Measurements from ENCODE around the gene GRM5.
A peak's percentile ranks its signal among the peaks of the same experiment; 100 is the strongest.

The GRM5 gene

DNA sequence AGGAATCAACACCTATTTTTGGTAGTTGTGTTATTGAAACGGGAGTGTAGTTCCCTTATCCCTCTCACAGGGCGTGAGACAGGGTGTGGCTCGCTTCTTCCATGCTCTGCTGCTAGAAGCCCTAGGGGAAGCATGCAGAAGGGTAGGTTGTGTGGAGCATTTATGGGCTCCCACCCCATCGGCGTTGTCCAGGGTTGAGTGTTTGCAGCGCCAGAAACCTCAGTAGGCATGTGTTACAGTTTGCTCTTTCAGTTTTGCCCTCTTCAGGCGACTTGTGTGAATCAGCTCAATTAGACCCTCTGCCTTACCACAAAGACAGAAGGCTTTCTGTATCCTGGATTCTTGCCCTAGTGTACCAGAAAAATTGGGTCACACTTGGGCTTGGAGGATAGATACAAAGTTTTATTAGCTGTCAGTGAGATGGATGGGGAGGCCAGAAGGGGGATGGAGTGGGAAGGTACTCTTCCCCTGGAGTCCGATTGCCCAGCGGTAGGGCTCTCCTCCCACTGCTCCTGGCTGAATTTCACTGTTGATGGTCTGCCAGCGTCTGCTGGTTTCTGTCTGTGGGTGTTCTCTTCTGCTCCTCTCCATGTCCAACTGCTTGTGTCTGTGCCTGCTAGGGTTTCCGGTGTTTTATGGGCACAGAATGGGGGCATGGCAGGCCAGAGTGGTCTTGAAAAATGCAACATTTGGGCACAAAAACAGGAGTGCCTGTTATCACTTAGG lies 369.9 kb downstream of the GRM5 start:
- no peak overlapping the region for H3K27ac ChIP-seq
- TF ChIP-seq ZFX (IDR thresholded peaks at IDR 0.05; ENCODE audit: borderline replicate concordance) (no peak), CTCF (IDR thresholded peaks at IDR 0.05) (no peak)

GRCh38 chr11:88692306-88693086 lies 373.3 kb downstream of the GRM5 start:
- H3K27ac ChIP-seq, result no peak overlapping the region
- TF ChIP-seq CTCF (IDR thresholded peaks at IDR 0.05), result no peak

GRCh38 chr11:88689548-88690240 lies 376.1 kb downstream of the GRM5 start:
- no peak for TF ChIP-seq CTCF (IDR thresholded peaks at IDR 0.05)
- no peak for TF ChIP-seq ZFX (IDR thresholded peaks at IDR 0.05; ENCODE audit: borderline replicate concordance)
- H3K27ac ChIP-seq, result peak overlapping the region; percentile 78

GRCh38 chr11:88683024-88683423 lies 382.8 kb downstream of the GRM5 start:
- no peak overlapping the region for H3K27ac ChIP-seq
- TF ChIP-seq CTCF (IDR thresholded peaks at IDR 0.05) (no peak), ZFX (IDR thresholded peaks at IDR 0.05; ENCODE audit: borderline replicate concordance) (no peak)

DNA sequence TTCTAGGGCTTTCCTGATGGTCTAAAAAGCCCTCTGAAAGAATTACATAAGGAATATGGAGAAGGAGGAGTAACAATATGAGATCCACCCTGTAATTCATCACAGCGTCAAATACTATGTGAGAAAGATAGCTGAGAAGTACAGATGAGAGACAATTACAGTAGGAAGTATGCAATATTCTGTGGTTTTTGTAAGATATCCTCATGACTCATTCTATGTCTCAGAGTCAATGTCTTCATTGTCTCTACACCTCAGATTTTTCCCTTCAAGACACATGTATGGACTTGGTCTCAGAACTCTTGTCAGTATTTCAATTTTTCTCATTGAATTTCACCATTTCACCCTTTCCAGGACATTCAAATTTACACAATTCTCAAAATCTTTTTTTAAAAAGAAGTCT lies 385.0 kb downstream of the GRM5 start:
- H3K27ac ChIP-seq, result no peak overlapping the region
- TF ChIP-seq CTCF (IDR thresholded peaks at IDR 0.05) (no peak), ZFX (IDR thresholded peaks at IDR 0.05; ENCODE audit: borderline replicate concordance) (no peak)

GRCh38 chr11:88666364-88666763 lies 399.4 kb downstream of the GRM5 start:
- TF ChIP-seq ZFX (IDR thresholded peaks at IDR 0.05; ENCODE audit: borderline replicate concordance) (no peak), CTCF (IDR thresholded peaks at IDR 0.05) (no peak)
- H3K27ac ChIP-seq, result no peak overlapping the region
